ENCODE results near the gene FOXD3.

Gene FOXD3

GRCh38 chr1:63359561-63359960 is 37.2 kb downstream of the FOXD3 start:
- TF ChIP-seq CTCF (IDR thresholded peaks at IDR 0.05; ENCODE audit: low read depth, low read length, missing control alignments) = no peak
- Histone ChIP-seq H3K27ac (no peak overlapping the region), H3K4me3 (ENCODE audit: low read depth, low read length) (no peak overlapping the region), H3K36me3 (replicated peaks) (no peaks in the 10 kb centered on the region), H3K27me3 (replicated peaks) (no peaks in the 10 kb centered on the region)
- DNase-seq = no peak
- in situ Hi-C loops (cut with HindIII; ENCODE audit: low pct_ligation_motif_present, low sequenced_read_pairs) = no loop called here

- no peak for DNase-seq
- Histone ChIP-seq H3K4me3 (ENCODE audit: low read depth, low read length) (no peak overlapping the region), H3K27ac (no peak overlapping the region), H3K36me3 (replicated peaks) (no peaks in the 10 kb centered on the region), H3K27me3 (replicated peaks) (no peaks in the 10 kb centered on the region)
- in situ Hi-C loops (cut with HindIII; ENCODE audit: low pct_ligation_motif_present, low sequenced_read_pairs) = no loop called here
- no peak for TF ChIP-seq CTCF (IDR thresholded peaks at IDR 0.05; ENCODE audit: low read depth, low read length, missing control alignments)
These were observed 39.7 kb downstream of the FOXD3 start for GRCh38 chr1:63362073-63362472.

GRCh38 chr1:63362578-63362977 is 40.2 kb downstream of the FOXD3 start:
- H3K27me3 ChIP-seq (replicated peaks) = no peaks in the 10 kb centered on the region
- H3K36me3 ChIP-seq (replicated peaks) = no peaks in the 10 kb centered on the region
- TF ChIP-seq CTCF (IDR thresholded peaks at IDR 0.05; ENCODE audit: low read depth, low read length, missing control alignments) = no peak
- in situ Hi-C loops (cut with HindIII; ENCODE audit: low pct_ligation_motif_present, low sequenced_read_pairs) = no loop called here
- DNase-seq = no peak
- H3K4me3 ChIP-seq (ENCODE audit: low read depth, low read length) = no peak overlapping the region
- H3K27ac ChIP-seq = no peak overlapping the region

- Histone ChIP-seq H3K36me3 (replicated peaks) (no peaks in the 10 kb centered on the region), H3K4me3 (ENCODE audit: low read depth, low read length) (no peak overlapping the region), H3K27ac (no peak overlapping the region), H3K27me3 (replicated peaks) (no peaks in the 10 kb centered on the region)
- DNase-seq = no peak
- in situ Hi-C loops (cut with HindIII; ENCODE audit: low pct_ligation_motif_present, low sequenced_read_pairs) = no loop called here
- no peak for TF ChIP-seq CTCF (IDR thresholded peaks at IDR 0.05; ENCODE audit: low read depth, low read length, missing control alignments)
These were observed 40.6 kb downstream of the FOXD3 start for GRCh38 chr1:63363014-63363413.

GRCh38 chr1:63366908-63367214 is 44.5 kb downstream of the FOXD3 start:
- DNase-seq = no peak

More at GRCh38 chr1:63366908-63367214, 44.5 kb downstream of the FOXD3 start:
- in situ Hi-C loops (cut with HindIII; ENCODE audit: low pct_ligation_motif_present, low sequenced_read_pairs) = no loop called here
- H3K4me3 ChIP-seq (ENCODE audit: low read depth, low read length) = peak overlapping the region; percentile 97
- H3K27me3 ChIP-seq (replicated peaks) = no peaks in the 10 kb centered on the region
- H3K36me3 ChIP-seq (replicated peaks) = no peaks in the 10 kb centered on the region
- TF ChIP-seq CTCF (IDR thresholded peaks at IDR 0.05; ENCODE audit: low read depth, low read length, missing control alignments) = no peak
- H3K27ac ChIP-seq = no peak overlapping the region
